RWPE2 (cell line): ENCODE measurements around the gene COL8A1.

ENCODE experiments used
- ATAC-seq: fragments of 200-7000 bp; cut with Tn5 transposase; 3 replicates; pipeline ENCODE4 v1.9.1; 2021; ENCODE audit warnings: low read depth
- DNase-seq: peaks from one replicate; pipeline ENCODE4 v3.0.0-alpha.2; 2020; ENCODE audit warnings: low spot score
- H3K27ac ChIP-seq: fragments of 450-650 bp; 2 replicates; pipeline ENCODE4 v1.5.1; 2017; ENCODE audit warnings: mild to moderate bottlenecking; ENCODE audit not compliant: poor library complexity, severe bottlenecking
- H3K27me3 ChIP-seq: fragments of 250-450 bp; sonication (Bioruptor Pico); 2 replicates; pipeline ENCODE4 v1.5.1; 2021; ENCODE audit warnings: mild to moderate bottlenecking, moderate library complexity; ENCODE audit not compliant: insufficient read depth, poor library complexity, severe bottlenecking
- H3K36me3 ChIP-seq: fragments of 250-450 bp; sonication (Bioruptor Pico); 2 replicates; pipeline ENCODE4 v1.5.1; 2020; ENCODE audit warnings: low read depth, mild to moderate bottlenecking, moderate library complexity
- H3K4me1 ChIP-seq: fragments of 250-450 bp; sonication (Bioruptor Pico); 2 replicates; pipeline ENCODE4 v1.5.1; 2021; ENCODE audit warnings: mild to moderate bottlenecking, moderate library complexity; ENCODE audit not compliant: insufficient read depth, poor library complexity, severe bottlenecking
- H3K4me3 ChIP-seq: fragments of 250-450 bp; sonication (Bioruptor Pico); 2 replicates; pipeline ENCODE4 v1.5.1; 2021; ENCODE audit warnings: mild to moderate bottlenecking, moderate library complexity; ENCODE audit not compliant: severe bottlenecking
- H3K9me3 ChIP-seq: fragments of 250-450 bp; sonication (Bioruptor Pico); 2 replicates; pipeline ENCODE4 v1.5.1; 2021; ENCODE audit warnings: mild to moderate bottlenecking, moderate library complexity; ENCODE audit not compliant: severe bottlenecking
- TF ChIP-seq, protein P1 (sequence below): fragments of 450-650 bp; IDR thresholded peaks from one replicate; pipeline ENCODE4 v1.5.1; 2017; ENCODE audit warnings: mild to moderate bottlenecking, moderate library complexity; ENCODE audit not compliant: poor library complexity, severe bottlenecking

Gene COL8A1

DNA sequence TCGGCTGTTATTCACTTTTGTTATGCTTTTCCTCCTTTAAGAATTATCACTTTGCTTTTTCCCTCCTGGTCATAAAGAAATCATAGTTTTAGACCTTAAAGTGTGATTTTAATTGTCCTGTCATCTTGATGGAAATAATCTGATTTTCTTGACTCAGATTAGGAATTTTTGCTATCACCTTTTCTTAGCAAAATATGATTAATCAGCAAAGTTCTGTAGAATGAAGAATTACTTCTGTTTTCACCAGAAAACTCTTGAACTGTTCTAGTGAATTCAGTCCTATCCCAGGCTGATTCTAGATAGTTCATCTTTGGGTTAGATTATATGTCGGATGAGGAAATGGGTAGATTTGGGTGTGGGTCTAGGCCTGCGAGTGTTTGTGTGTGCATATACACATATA lies 191.4 kb downstream of the COL8A1 start:
- no peak for DNase-seq
- Histone ChIP-seq H3K27me3 (no peaks in the 10 kb centered on the region), H3K4me3 (no peak overlapping the region), H3K36me3 (no peaks in the 10 kb centered on the region), H3K4me1 (peaks cover 7% of the 10 kb centered on the region), H3K27ac (no peak overlapping the region), H3K9me3 (no peaks in the 10 kb centered on the region)
- TF ChIP-seq, protein P1, sequence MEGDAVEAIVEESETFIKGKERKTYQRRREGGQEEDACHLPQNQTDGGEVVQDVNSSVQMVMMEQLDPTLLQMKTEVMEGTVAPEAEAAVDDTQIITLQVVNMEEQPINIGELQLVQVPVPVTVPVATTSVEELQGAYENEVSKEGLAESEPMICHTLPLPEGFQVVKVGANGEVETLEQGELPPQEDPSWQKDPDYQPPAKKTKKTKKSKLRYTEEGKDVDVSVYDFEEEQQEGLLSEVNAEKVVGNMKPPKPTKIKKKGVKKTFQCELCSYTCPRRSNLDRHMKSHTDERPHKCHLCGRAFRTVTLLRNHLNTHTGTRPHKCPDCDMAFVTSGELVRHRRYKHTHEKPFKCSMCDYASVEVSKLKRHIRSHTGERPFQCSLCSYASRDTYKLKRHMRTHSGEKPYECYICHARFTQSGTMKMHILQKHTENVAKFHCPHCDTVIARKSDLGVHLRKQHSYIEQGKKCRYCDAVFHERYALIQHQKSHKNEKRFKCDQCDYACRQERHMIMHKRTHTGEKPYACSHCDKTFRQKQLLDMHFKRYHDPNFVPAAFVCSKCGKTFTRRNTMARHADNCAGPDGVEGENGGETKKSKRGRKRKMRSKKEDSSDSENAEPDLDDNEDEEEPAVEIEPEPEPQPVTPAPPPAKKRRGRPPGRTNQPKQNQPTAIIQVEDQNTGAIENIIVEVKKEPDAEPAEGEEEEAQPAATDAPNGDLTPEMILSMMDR: no peak
- no peak for ATAC-seq

DNA sequence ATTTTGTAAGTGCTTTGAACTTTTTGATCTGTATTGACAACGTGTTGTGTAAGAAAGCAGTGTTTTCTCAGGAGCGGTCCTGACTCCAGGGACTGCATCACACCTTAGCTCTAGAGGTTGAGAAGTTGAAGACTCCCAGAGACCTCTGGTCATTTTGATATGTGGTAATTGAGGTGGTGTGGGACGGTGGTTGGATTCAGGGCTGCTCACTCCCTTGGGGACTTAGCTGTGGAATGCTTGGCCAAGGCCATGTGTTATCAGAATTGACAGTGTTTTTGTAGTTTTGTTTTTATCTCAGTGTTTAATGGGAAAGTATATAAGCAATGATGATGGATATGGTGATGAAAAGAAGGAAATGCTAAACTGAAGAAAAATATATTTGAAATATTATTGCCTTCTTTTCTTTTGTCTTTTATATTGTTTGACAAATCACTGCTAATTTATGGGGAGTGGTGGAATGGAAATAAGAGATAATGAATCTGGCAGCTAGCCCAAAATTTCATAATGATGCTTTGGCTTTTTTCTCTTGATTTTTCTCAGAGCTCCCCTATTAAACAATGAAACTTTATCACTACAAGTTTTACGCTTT lies 195.3 kb downstream of the COL8A1 start:
- Histone ChIP-seq H3K4me3 (no peak overlapping the region), H3K27me3 (no peaks in the 10 kb centered on the region), H3K27ac (no peak overlapping the region), H3K4me1 (no peaks in the 10 kb centered on the region), H3K9me3 (no peaks in the 10 kb centered on the region), H3K36me3 (no peaks in the 10 kb centered on the region)
- ATAC-seq (no peak), DNase-seq (no peak)
- TF ChIP-seq, protein P1: no peak

DNA sequence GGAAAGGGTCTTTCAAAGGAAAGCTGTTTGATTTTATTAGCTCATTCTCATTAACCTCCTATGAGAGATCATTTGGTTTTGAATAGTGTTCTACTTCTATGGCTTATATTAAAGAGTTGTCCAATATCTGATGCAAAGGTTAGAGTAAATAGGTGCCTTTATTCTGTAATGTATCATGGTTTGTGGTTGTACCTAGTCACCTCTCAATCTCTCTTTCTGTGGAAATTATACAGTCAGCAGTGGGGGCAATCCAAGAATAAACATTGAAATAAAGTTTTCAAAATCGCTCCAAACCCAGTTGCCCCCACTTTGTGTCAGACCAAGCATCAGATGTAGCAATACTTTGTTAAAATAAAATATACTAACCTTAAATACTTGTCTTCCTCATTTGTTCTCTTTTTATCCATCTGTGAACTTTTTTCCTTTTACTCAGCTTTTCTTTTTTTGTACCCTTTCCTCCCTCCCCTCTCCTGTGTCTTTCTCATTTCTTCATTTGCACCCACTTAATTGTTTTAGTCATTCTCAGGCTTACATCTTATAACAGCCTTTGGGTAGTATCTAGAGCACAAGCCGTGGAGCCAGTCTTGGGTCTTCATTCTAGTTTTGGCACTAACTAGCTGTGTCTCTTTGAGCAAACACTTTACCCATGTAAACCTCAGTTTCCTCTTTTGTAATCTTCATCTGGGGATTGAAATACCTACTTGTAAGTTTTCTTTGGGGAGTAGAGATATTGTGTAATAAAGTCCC lies 196.0 kb downstream of the COL8A1 start:
- Histone ChIP-seq H3K4me1 (peaks cover 4% of the 10 kb centered on the region), H3K27ac (no peak overlapping the region), H3K36me3 (no peaks in the 10 kb centered on the region), H3K4me3 (no peak overlapping the region), H3K9me3 (no peaks in the 10 kb centered on the region), H3K27me3 (no peaks in the 10 kb centered on the region)
- TF ChIP-seq, protein P1: no peak
- DNase-seq (no peak), ATAC-seq (no peak)

DNA sequence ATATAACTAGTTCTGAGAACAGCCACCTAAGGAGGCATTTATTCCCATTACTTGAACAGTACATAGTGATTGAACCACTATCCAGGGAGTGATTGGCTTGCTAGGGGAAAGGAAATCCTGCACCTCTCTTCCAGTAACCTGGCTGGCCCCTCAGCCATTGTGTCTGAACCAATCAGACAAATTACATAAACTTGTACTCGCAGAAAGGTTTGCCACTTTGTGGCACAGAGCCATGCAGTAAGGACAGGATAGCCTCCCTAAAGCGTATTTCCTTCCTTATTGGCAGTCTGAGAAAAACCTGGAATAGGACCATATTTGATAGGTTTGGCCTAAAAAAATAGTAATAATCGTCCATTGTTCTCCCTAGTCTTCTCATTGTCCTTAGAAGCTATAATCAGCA lies 198.3 kb downstream of the COL8A1 start:
- no peak overlapping the region for H3K27ac ChIP-seq
- H3K9me3 ChIP-seq: no peaks in the 10 kb centered on the region
- H3K36me3 ChIP-seq: no peaks in the 10 kb centered on the region
- no peak overlapping the region for H3K4me3 ChIP-seq
- no peaks in the 10 kb centered on the region for H3K27me3 ChIP-seq
- ATAC-seq (no peak), DNase-seq (no peak)
- peaks cover 9% of the 10 kb centered on the region for H3K4me1 ChIP-seq
- TF ChIP-seq, protein P1: no peak

DNA sequence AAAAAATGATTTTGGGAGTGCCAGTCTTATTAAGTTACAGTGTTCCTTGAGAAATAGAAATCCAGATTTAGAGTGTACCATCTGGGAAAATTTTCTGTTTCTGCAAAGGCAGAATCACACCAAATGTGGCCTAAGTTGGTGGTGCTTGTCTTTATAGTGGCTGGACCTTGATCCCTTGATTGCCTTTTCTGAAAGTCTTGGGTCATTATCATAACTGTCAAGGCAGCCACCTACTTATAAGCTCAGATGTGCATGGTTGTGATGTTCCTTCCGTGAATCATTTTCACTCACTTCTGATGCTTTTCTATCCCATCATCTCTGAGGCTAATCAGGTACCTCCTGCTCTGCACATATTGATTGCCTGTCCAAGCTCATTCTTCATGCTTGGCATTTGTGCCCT lies 199.3 kb downstream of the COL8A1 start:
- Histone ChIP-seq H3K27me3 (no peaks in the 10 kb centered on the region), H3K9me3 (no peaks in the 10 kb centered on the region), H3K36me3 (no peaks in the 10 kb centered on the region), H3K27ac (no peak overlapping the region), H3K4me1 (peaks cover 9% of the 10 kb centered on the region), H3K4me3 (no peak overlapping the region)
- TF ChIP-seq, protein P1: no peak
- no peak for DNase-seq
- ATAC-seq: no peak
